Astrocyte (in vitro differentiated cells and primary cell): ENCODE results near the gene RNF152. TPM values are rescaled to one million over a fixed set of nuclear protein-coding genes. Genes with fewer than 3 reads are reported as not detected.

Source experiments
- DNase-seq: peaks from one replicate; pipeline ENCODE4 v3.0.0-alpha.2; 2010; ENCODE audit warnings: low read depth
- FAIRE-seq: peaks from 2 replicates; lab custom pipeline; 2011; peaks lifted over from hg19 to GRCh38; lab: Jason Lieb, UNC
- H2AFZ ChIP-seq: 2 replicates; pipeline ENCODE4 v1.6.0; 2012; ENCODE audit warnings: low read depth, low read length, inconsistent platforms
- H3K27ac ChIP-seq: 2 replicates; pipeline ENCODE4 v1.5.1; 2011; ENCODE audit warnings: low read depth, low read length, inconsistent platforms
- H3K27me3 ChIP-seq: 2 replicates; pipeline ENCODE4 v1.6.0; 2011; ENCODE audit warnings: low read length, inconsistent platforms; ENCODE audit not compliant: insufficient read depth
- H3K36me3 ChIP-seq: 2 replicates; pipeline ENCODE4 v1.5.1; 2011; ENCODE audit warnings: low read length, inconsistent platforms; ENCODE audit not compliant: insufficient read depth
- H3K4me1 ChIP-seq: 2 replicates; pipeline ENCODE4 v1.5.1; 2011; ENCODE audit warnings: low read length, inconsistent platforms; ENCODE audit not compliant: insufficient read depth
- H3K4me2 ChIP-seq: 2 replicates; pipeline ENCODE4 v1.6.0; 2012; ENCODE audit warnings: low read length, inconsistent platforms
- H3K4me3 ChIP-seq: 2 replicates; pipeline ENCODE4 v1.5.1; 2011; ENCODE audit warnings: low read depth, mild to moderate bottlenecking, low read length, inconsistent platforms; ENCODE audit not compliant: insufficient read depth
- H3K79me2 ChIP-seq: 2 replicates; pipeline ENCODE4 v1.6.0; 2012; ENCODE audit warnings: mild to moderate bottlenecking, low read length, inconsistent platforms; ENCODE audit not compliant: insufficient read depth
- H3K9ac ChIP-seq: 2 replicates; pipeline ENCODE4 v1.6.0; 2012; ENCODE audit warnings: mild to moderate bottlenecking, low read length, inconsistent platforms
- H3K9me3 ChIP-seq: 2 replicates; pipeline ENCODE4 v1.5.1; 2012; ENCODE audit warnings: low read depth, mild to moderate bottlenecking, low read length, inconsistent platforms; ENCODE audit not compliant: insufficient read depth
- H4K20me1 ChIP-seq: 2 replicates; pipeline ENCODE4 v1.6.0; 2012; ENCODE audit warnings: low read length, inconsistent platforms; ENCODE audit not compliant: insufficient read depth
- H3K27ac Mint-ChIP-seq: one replicate; pipeline ENCODE4 v1.8.0; 2021; ENCODE audit warnings: mild to moderate bottlenecking, mixed read lengths; ENCODE audit not compliant: unreplicated experiment
- H3K27me3 Mint-ChIP-seq: one replicate; pipeline ENCODE4 v1.8.0; 2021; ENCODE audit warnings: low read depth, mixed read lengths; ENCODE audit not compliant: unreplicated experiment
- H3K36me3 Mint-ChIP-seq: one replicate; pipeline ENCODE4 v1.8.0; 2021; ENCODE audit warnings: low read depth, mixed read lengths; ENCODE audit not compliant: unreplicated experiment
- H3K4me1 Mint-ChIP-seq: one replicate; pipeline ENCODE4 v1.8.0; 2021; ENCODE audit warnings: low read depth, mixed read lengths; ENCODE audit not compliant: unreplicated experiment
- H3K4me3 Mint-ChIP-seq: one replicate; pipeline ENCODE4 v1.8.0; 2021; ENCODE audit warnings: mild to moderate bottlenecking, moderate library complexity, mixed read lengths; ENCODE audit not compliant: unreplicated experiment
- H3K9me3 Mint-ChIP-seq: one replicate; pipeline ENCODE4 v1.8.0; 2021; ENCODE audit warnings: mild to moderate bottlenecking, mixed read lengths; ENCODE audit not compliant: unreplicated experiment
- CTCF ChIP-seq: IDR thresholded peaks from 2 replicates; pipeline ENCODE4 v1.5.1; 2011; ENCODE audit warnings: low read depth, mild to moderate bottlenecking, inconsistent platforms, low read length, moderate library complexity; ENCODE audit not compliant: insufficient read depth
- EZH2 ChIP-seq: IDR thresholded peaks from 2 replicates; pipeline ENCODE4 v1.6.1; 2012; ENCODE audit warnings: mild to moderate bottlenecking, low read length, inconsistent platforms; ENCODE audit not compliant: insufficient read depth
- total RNA-seq: library from RNA; stranded (reverse); gene quantifications from 2 replicates; pipeline ENCODE4 v1.2.1, GENCODE V29; 2021

The RNF152 gene
- total RNA-seq, 1 donor from 2014 or later: 68.7 TPM

GRCh38 chr18:61808286-61808685 lies 84.5 kb downstream of the RNF152 start:
- H3K36me3 ChIP-seq: no peaks in the 10 kb centered on the region
- no peaks in the 10 kb centered on the region for H3K9me3 Mint-ChIP-seq
- no peaks in the 10 kb centered on the region for H3K27me3 Mint-ChIP-seq
- H3K4me3 ChIP-seq: no peak overlapping the region
- DNase-seq (no peak), FAIRE-seq (no peak)
- no peaks in the 10 kb centered on the region for H3K27me3 ChIP-seq
- H3K27ac Mint-ChIP-seq: no peak overlapping the region
- no peak overlapping the region for H3K9ac ChIP-seq
- no peak overlapping the region for H3K4me2 ChIP-seq
- H3K27ac ChIP-seq: no peak overlapping the region
- TF ChIP-seq EZH2 (no peak), CTCF (no peak)
- H3K9me3 ChIP-seq: no peaks in the 10 kb centered on the region
- H3K4me1 Mint-ChIP-seq: peaks cover 7% of the 10 kb centered on the region
- no peak overlapping the region for H3K4me3 Mint-ChIP-seq
- peaks cover 6% of the 10 kb centered on the region for H4K20me1 ChIP-seq
- no peaks in the 10 kb centered on the region for H3K79me2 ChIP-seq
- no peaks in the 10 kb centered on the region for H3K4me1 ChIP-seq
- no peak overlapping the region for H2AFZ ChIP-seq
- peaks cover 2% of the 10 kb centered on the region for H3K36me3 Mint-ChIP-seq

GRCh38 chr18:61803393-61803792 lies 89.4 kb downstream of the RNF152 start:
- no peak for DNase-seq
- TF ChIP-seq EZH2 (no peak), CTCF (no peak)
- H3K4me3 Mint-ChIP-seq: no peak overlapping the region
- no peaks in the 10 kb centered on the region for H4K20me1 ChIP-seq
- H3K36me3 ChIP-seq: no peaks in the 10 kb centered on the region
- no peak for FAIRE-seq
- H3K27ac ChIP-seq: no peak overlapping the region
- H3K9me3 Mint-ChIP-seq: no peaks in the 10 kb centered on the region
- no peak overlapping the region for H3K4me3 ChIP-seq
- no peak overlapping the region for H3K9ac ChIP-seq
- H3K36me3 Mint-ChIP-seq: peaks cover 4% of the 10 kb centered on the region
- H3K27ac Mint-ChIP-seq: no peak overlapping the region
- H3K27me3 Mint-ChIP-seq: peaks cover 6% of the 10 kb centered on the region
- H3K9me3 ChIP-seq: no peaks in the 10 kb centered on the region
- no peaks in the 10 kb centered on the region for H3K27me3 ChIP-seq
- no peaks in the 10 kb centered on the region for H3K4me1 ChIP-seq
- H3K4me1 Mint-ChIP-seq: peaks cover 7% of the 10 kb centered on the region
- no peaks in the 10 kb centered on the region for H3K79me2 ChIP-seq
- H3K4me2 ChIP-seq: no peak overlapping the region
- H2AFZ ChIP-seq: no peak overlapping the region

- Histone ChIP-seq H3K4me1 (no peaks in the 10 kb centered on the region), H3K4me2 (no peak overlapping the region), H3K27me3 (peaks cover 3% of the 10 kb centered on the region), H4K20me1 (no peaks in the 10 kb centered on the region), H3K36me3 (no peaks in the 10 kb centered on the region), H2AFZ (no peak overlapping the region), H3K4me3 (no peak overlapping the region), H3K79me2 (no peaks in the 10 kb centered on the region), H3K9me3 (no peaks in the 10 kb centered on the region), H3K27ac (no peak overlapping the region), H3K9ac (no peak overlapping the region)
- Mint-ChIP-seq H3K4me1 (no peaks in the 10 kb centered on the region), H3K27ac (no peak overlapping the region), H3K4me3 (no peak overlapping the region), H3K9me3 (peaks cover 3% of the 10 kb centered on the region), H3K27me3 (peaks cover 6% of the 10 kb centered on the region), H3K36me3 (peaks cover 2% of the 10 kb centered on the region)
- TF ChIP-seq CTCF (no peak), EZH2 (no peak)
- no peak for FAIRE-seq
- no peak for DNase-seq
Measured at GRCh38 chr18:61797696-61798590, 94.9 kb downstream of the RNF152 start.
